Measurements from ENCODE around the gene FKBP11. TPM values are rescaled to one million over a fixed set of nuclear protein-coding genes. Genes with fewer than 3 reads are reported as not detected.
A peak's percentile ranks its signal among the peaks of the same experiment; 100 is the strongest.

FKBP11 gene
- total and polyA plus RNA-seq, 2 of the 13 experiments (the other 11 are each of a cell fraction or from before 2014, with no cell fraction given), result 15.5 to 19.4 TPM

- Histone ChIP-seq H3K4me3 (replicated peaks in 1 of 3; ENCODE audit: insufficient read depth in 1 of 3, low read depth in 2 of 3, low read length in 3 of 3) (no peak overlapping the region; a peak in 1 of 6 replicates), H3K36me3 (replicated peaks in 1 of 2; ENCODE audit: control insufficient read depth in 1 of 2, insufficient read depth in 2 of 2, low read length in 2 of 2) (peaks cover 12 to 36% of the 10 kb centered on the region in 2 experiments; a peak in 4 of 5 replicates), H2AFZ (ENCODE audit: low read length) (no peak overlapping the region), H3K27me3 (ENCODE audit: control insufficient read depth in 1 of 2, insufficient read depth in 2 of 2, low read length in 2 of 2) (no peaks in the 10 kb centered on the region), H3K4me2 (ENCODE audit: low read depth, low read length) (peak overlapping the region; percentile 57), H3K9me3 (ENCODE audit: low read length) (no peaks in the 10 kb centered on the region), H3K9ac (ENCODE audit: insufficient read depth, low read depth, low read length) (no peak overlapping the region), H3K4me1 (ENCODE audit: insufficient read depth, low read length) (peaks cover 67% of the 10 kb centered on the region), H3K79me2 (ENCODE audit: insufficient read depth, low read length) (peaks cover 12% of the 10 kb centered on the region), H3K27ac (ENCODE audit: extremely low read length, insufficient read depth, low read length) (peak overlapping the region; percentile 42), H4K20me1 (ENCODE audit: insufficient read depth, low read length) (peaks cover 5% of the 10 kb centered on the region; the same call in 1 of the 2 replicates)
- ChIA-PET CTCF (ENCODE audit: low intra/inter-chr PET ratio, low total read pairs) (no interaction called here), POLR2A (interaction anchor here (1.7 to 2.1 kb wide), 2 partner anchors 14 to 77 kb away, joined by 7 to 8 read pairs; partner anchors contain the start of genes ARF3 and RND1)
- FAIRE-seq (no peak), DNase-seq (ENCODE audit: low spot score) (no peak), ATAC-seq (no peak)
- TF ChIP-seq NFYB (CRISPR knock-in tag; IDR thresholded peaks at IDR 0.05) (no peak), BCL3 (CRISPR knock-in tag; IDR thresholded peaks at IDR 0.05) (no peak), ZFAT (CRISPR knock-in tag; conservative IDR thresholded peaks at IDR 0.05) (no peak), HMGA1 (CRISPR knock-in tag; conservative IDR thresholded peaks at IDR 0.05) (no peak), ZBTB20 (CRISPR knock-in tag; IDR thresholded peaks at IDR 0.05; ENCODE audit: borderline replicate concordance, low read depth) (no peak), ZNF512B (CRISPR knock-in tag; IDR thresholded peaks at IDR 0.05; ENCODE audit: borderline replicate concordance) (no peak), TMF1 (CRISPR knock-in tag; IDR thresholded peaks at IDR 0.05; ENCODE audit: low read depth) (no peak), SATB2 (CRISPR knock-in tag; IDR thresholded peaks at IDR 0.05) (no peak), MIER3 (CRISPR knock-in tag; IDR thresholded peaks at IDR 0.05; ENCODE audit: borderline replicate concordance) (no peak), ZNF644 (CRISPR knock-in tag; IDR thresholded peaks at IDR 0.05; ENCODE audit: low read depth) (no peak)
- intact Hi-C loops (cut with micrococcal nuclease; ENCODE audit: unreplicated experiment) (no loop called here), in situ Hi-C loops (cut with HindIII; ENCODE audit: extremely low pct_ligation_motif_present, low pct_unique_long_range_greater_than_20kb) (no loop called here)
- no TSS peak for BruUV-seq (replicated peaks)
- 48% methylated on average over 4 of the region's 4 CpGs for WGBS (ENCODE audit: low lambda C conversion rate)
Observed at GRCh38 chr12:48943221-48943620, 17.9 kb upstream of the FKBP11 start.
